ENCODE data around the gene CPEB2. TPM values are rescaled to one million over a fixed set of nuclear protein-coding genes. Genes with fewer than 3 reads are reported as not detected.

The CPEB2 gene
- total RNA-seq, 1 donor from 2014 or later: 7.2 TPM

DNA sequence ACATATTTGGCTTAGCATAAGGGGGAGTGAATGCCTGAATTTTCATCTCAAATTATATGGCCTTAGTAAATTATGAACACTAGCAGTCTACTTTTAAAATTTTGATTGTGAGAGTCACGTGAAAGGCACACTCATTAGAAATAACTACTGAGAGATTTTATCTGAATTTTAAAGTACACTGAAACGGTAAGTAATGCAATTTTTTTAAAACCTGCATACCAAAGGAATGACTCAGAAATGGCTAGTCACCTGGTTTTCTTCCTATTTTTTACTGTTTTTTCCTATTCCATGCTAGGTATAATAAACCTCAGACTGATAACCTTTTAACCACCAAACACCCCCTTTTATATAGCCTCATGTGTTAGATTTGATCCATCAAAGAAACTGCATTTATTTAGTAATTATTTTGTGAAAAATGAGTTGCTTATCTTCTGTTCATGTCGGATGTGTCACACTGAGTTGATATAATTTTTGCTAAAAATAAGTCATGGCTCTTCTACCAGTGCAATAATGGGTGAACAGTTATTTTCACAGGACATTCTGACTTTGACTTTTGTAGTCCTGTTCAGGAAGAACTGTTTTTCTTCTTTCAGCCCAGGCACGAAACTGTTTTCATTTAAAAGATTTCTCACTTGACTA lies 40.4 kb downstream of the CPEB2 start:
- H3K4me3 Mint-ChIP-seq: no peak overlapping the region
- no peak for TF ChIP-seq CTCF (IDR thresholded peaks at IDR 0.05)
- H3K9me3 Mint-ChIP-seq: no peaks in the 10 kb centered on the region
- DNase-seq (no peak), ATAC-seq (ENCODE audit: low read depth) (no peak)
- CTCF ChIA-PET: no interaction called here
- H3K27ac Mint-ChIP-seq: no peak overlapping the region
- H3K36me3 Mint-ChIP-seq (ENCODE audit: low read depth): peaks cover 28% of the 10 kb centered on the region
- no peaks in the 10 kb centered on the region for H3K27me3 Mint-ChIP-seq
- H3K4me1 Mint-ChIP-seq: no peaks in the 10 kb centered on the region
- intact Hi-C loops (cut with micrococcal nuclease): loop anchor here (10.0 kb wide), 1 partner anchor 412 kb away; no protein-coding TSS in a partner anchor
- POLR2A ChIA-PET: no interaction called here

DNA sequence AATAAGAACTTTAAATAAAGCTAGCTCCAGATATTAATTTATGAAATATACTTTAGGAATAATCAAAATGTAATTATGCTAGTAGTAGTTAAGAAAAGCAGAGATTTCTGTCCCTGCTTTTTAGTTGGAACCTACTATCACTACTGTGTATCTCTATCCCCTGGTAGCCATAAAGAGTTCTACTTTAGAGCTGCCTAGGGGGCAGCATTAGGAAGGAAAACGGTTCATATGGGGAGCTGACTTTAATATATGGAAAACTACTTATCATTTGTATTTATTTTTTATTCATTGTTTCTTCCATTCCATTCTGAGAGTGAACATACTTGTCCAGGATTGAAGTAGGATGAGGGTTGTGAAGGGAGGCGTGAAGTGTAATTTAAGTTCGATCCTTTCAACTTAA lies 40.9 kb downstream of the CPEB2 start:
- DNase-seq (no peak), ATAC-seq (ENCODE audit: low read depth) (no peak)
- no peak for TF ChIP-seq CTCF (IDR thresholded peaks at IDR 0.05)
- CTCF ChIA-PET: no interaction called here
- Mint-ChIP-seq H3K4me1 (no peaks in the 10 kb centered on the region), H3K9me3 (no peaks in the 10 kb centered on the region), H3K36me3 (ENCODE audit: low read depth) (peaks cover 26% of the 10 kb centered on the region), H3K27ac (no peak overlapping the region), H3K27me3 (no peaks in the 10 kb centered on the region), H3K4me3 (no peak overlapping the region)
- POLR2A ChIA-PET: no interaction called here
- intact Hi-C loops (cut with micrococcal nuclease): loop anchor here (10.0 kb wide), 1 partner anchor 412 kb away; no protein-coding TSS in a partner anchor

GRCh38 chr4:15043922-15044321 lies 41.6 kb downstream of the CPEB2 start:
- intact Hi-C loops (cut with micrococcal nuclease): loop anchor here (10.0 kb wide), 1 partner anchor 411 kb away; no protein-coding TSS in a partner anchor
- ATAC-seq (ENCODE audit: low read depth): no peak
- H3K4me3 Mint-ChIP-seq: no peak overlapping the region
- DNase-seq: no peak
- H3K27ac Mint-ChIP-seq: no peak overlapping the region
- POLR2A ChIA-PET: no interaction called here
- H3K36me3 Mint-ChIP-seq (ENCODE audit: low read depth): peaks cover 26% of the 10 kb centered on the region
- no peaks in the 10 kb centered on the region for H3K27me3 Mint-ChIP-seq
- CTCF ChIA-PET: no interaction called here
- H3K9me3 Mint-ChIP-seq: no peaks in the 10 kb centered on the region
- no peaks in the 10 kb centered on the region for H3K4me1 Mint-ChIP-seq
- TF ChIP-seq CTCF (IDR thresholded peaks at IDR 0.05): no peak

GRCh38 chr4:15054541-15054940 lies 52.3 kb downstream of the CPEB2 start:
- Mint-ChIP-seq H3K36me3 (ENCODE audit: low read depth) (peaks cover 43% of the 10 kb centered on the region), H3K27me3 (no peaks in the 10 kb centered on the region), H3K9me3 (no peaks in the 10 kb centered on the region), H3K4me3 (no peak overlapping the region), H3K27ac (no peak overlapping the region), H3K4me1 (no peaks in the 10 kb centered on the region)
- no peak for DNase-seq
- intact Hi-C loops (cut with micrococcal nuclease): no loop called here
- no peak for TF ChIP-seq CTCF (IDR thresholded peaks at IDR 0.05)
- ChIA-PET POLR2A (no interaction called here), CTCF (no interaction called here)
- no peak for ATAC-seq (ENCODE audit: low read depth)

- no peak overlapping the region for H3K27ac Mint-ChIP-seq
- H3K9me3 Mint-ChIP-seq: no peaks in the 10 kb centered on the region
- H3K4me1 Mint-ChIP-seq: no peaks in the 10 kb centered on the region
- no peaks in the 10 kb centered on the region for H3K27me3 Mint-ChIP-seq
- intact Hi-C loops (cut with micrococcal nuclease): no loop called here
- CTCF ChIA-PET: no interaction called here
- POLR2A ChIA-PET: no interaction called here
- no peak overlapping the region for H3K4me3 Mint-ChIP-seq
- DNase-seq: no peak
- ATAC-seq (ENCODE audit: low read depth): no peak
- H3K36me3 Mint-ChIP-seq (ENCODE audit: low read depth): peaks cover 41% of the 10 kb centered on the region
- TF ChIP-seq CTCF (IDR thresholded peaks at IDR 0.05): no peak
Observed at GRCh38 chr4:15060213-15060612, 57.9 kb downstream of the CPEB2 start.

Data from activated B cell treated with CpG ODN at 0.5 μM for 24 hours (primary cell).